Thymus (tissue), 14 donors: ENCODE measurements around the gene ZNF845. TPM values are rescaled to one million over a fixed set of nuclear protein-coding genes. Genes with fewer than 3 reads are reported as not detected.
A peak's percentile ranks its signal among the peaks of the same experiment; 100 is the strongest.
"Not testable (repeated sequence)": the region's sequence is repeated elsewhere in the genome, so short reads cannot be mapped to it uniquely, and the experiment has no call there.

Experiments
- DNase-seq, 9 donors: peaks; one replicate each; pipeline ENCODE4 v3.0.0-alpha.2; 2013; ENCODE audit warnings: low spot score in 9 of 9, low read depth in 6 of 9, missing footprints in 1 of 9
- H3K27ac ChIP-seq, 2 donors: one replicate each; pipeline ENCODE4 v1.5.1; 2013; ENCODE audit warnings: control low read depth in 1 of 2, low read depth in 1 of 2, low read length in 1 of 2, mild to moderate bottlenecking in 1 of 2, moderate library complexity in 1 of 2
- H3K27me3 ChIP-seq, 2 donors: one replicate each; pipeline ENCODE4 v1.5.1; 2013; ENCODE audit warnings: low read length in 1 of 2; ENCODE audit not compliant: control insufficient read depth in 2 of 2, insufficient read depth in 1 of 2
- H3K36me3 ChIP-seq, 2 donors: one replicate each; pipeline ENCODE4 v1.5.1; 2013; ENCODE audit warnings: low read length in 1 of 2, mild to moderate bottlenecking in 1 of 2, moderate library complexity in 1 of 2; ENCODE audit not compliant: control insufficient read depth in 2 of 2, insufficient read depth in 2 of 2
- H3K4me1 ChIP-seq, 2 donors: one replicate each; pipeline ENCODE4 v1.5.1; 2013; ENCODE audit warnings: low read length in 2 of 2; ENCODE audit not compliant: control insufficient read depth in 2 of 2, insufficient read depth in 2 of 2
- H3K4me3 ChIP-seq, 2 donors: one replicate each; pipeline ENCODE4 v1.5.1; 2013; ENCODE audit warnings: low read length in 2 of 2, control low read depth in 1 of 2, mild to moderate bottlenecking in 1 of 2
- H3K9me3 ChIP-seq, 2 donors: one replicate each; pipeline ENCODE4 v1.5.1; 2013; ENCODE audit warnings: low read length in 1 of 2, mild to moderate bottlenecking in 1 of 2; ENCODE audit not compliant: control insufficient read depth in 2 of 2, insufficient read depth in 1 of 2
- WGBS: extraction: QIAGEN DNeasy Blood & Tissue Kit; methylation state at CpG from one replicate; pipeline ENCODE4 v1.1.7; 2013; 5-methylcytosine and 5-hydroxymethylcytosine counted together
- long read RNA-seq, 10 donors: transcript quantifications; one replicate each; lab custom pipeline, GENCODE V29; 2026
- polyA plus RNA-seq: library from polyadenylated mRNA; stranded (reverse); fragments of 200-250 nt; gene quantifications from one replicate; pipeline ENCODE4 v1.2.3, GENCODE V29; 2013
- total RNA-seq: library from RNA; stranded (reverse); fragments of 120-200 nt; gene quantifications from one replicate; pipeline ENCODE4 v1.2.4, GENCODE V29; 2013
- donor health status: healthy.

ZNF845 gene
- total RNA-seq (10.5 TPM), polyA plus RNA-seq (5.7 TPM)
- long read RNA-seq, donor 1 = 0 reads
- long read RNA-seq, donor 2, full-length matches to known transcripts = 1 of 1 reads
- long read RNA-seq, donor 2, partial matches to known transcripts = 0 of 1 reads
- long read RNA-seq, donor 2, other reads (novel, unspliced or antisense) = 0 of 1 reads
- long read RNA-seq, donor 3, full-length matches to known transcripts = 1 of 1 reads
- long read RNA-seq, donor 3, partial matches to known transcripts = 0 of 1 reads
- long read RNA-seq, donor 3, other reads (novel, unspliced or antisense) = 0 of 1 reads
- long read RNA-seq, donor 4, full-length matches to known transcripts = 1 of 1 reads
- long read RNA-seq, donor 4, partial matches to known transcripts = 0 of 1 reads
- long read RNA-seq, donor 4, other reads (novel, unspliced or antisense) = 0 of 1 reads
- long read RNA-seq, donor 5, full-length matches to known transcripts = 1 of 1 reads
- long read RNA-seq, donor 5, partial matches to known transcripts = 0 of 1 reads
- long read RNA-seq, donor 5, other reads (novel, unspliced or antisense) = 0 of 1 reads
- long read RNA-seq, donor 6 = 0 reads
- long read RNA-seq, donor 7, full-length matches to known transcripts = 1 of 1 reads
- long read RNA-seq, donor 7, partial matches to known transcripts = 0 of 1 reads
- long read RNA-seq, donor 7, other reads (novel, unspliced or antisense) = 0 of 1 reads
- long read RNA-seq, donor 8 = 0 reads
- long read RNA-seq, donor 9, full-length matches to known transcripts = 1 of 1 reads
- long read RNA-seq, donor 9, partial matches to known transcripts = 0 of 1 reads
- long read RNA-seq, donor 9, other reads (novel, unspliced or antisense) = 0 of 1 reads
- long read RNA-seq, donor 10, full-length matches to known transcripts = 2 of 2 reads
- long read RNA-seq, donor 10, partial matches to known transcripts = 0 of 2 reads
- long read RNA-seq, donor 10, other reads (novel, unspliced or antisense) = 0 of 2 reads

DNA sequence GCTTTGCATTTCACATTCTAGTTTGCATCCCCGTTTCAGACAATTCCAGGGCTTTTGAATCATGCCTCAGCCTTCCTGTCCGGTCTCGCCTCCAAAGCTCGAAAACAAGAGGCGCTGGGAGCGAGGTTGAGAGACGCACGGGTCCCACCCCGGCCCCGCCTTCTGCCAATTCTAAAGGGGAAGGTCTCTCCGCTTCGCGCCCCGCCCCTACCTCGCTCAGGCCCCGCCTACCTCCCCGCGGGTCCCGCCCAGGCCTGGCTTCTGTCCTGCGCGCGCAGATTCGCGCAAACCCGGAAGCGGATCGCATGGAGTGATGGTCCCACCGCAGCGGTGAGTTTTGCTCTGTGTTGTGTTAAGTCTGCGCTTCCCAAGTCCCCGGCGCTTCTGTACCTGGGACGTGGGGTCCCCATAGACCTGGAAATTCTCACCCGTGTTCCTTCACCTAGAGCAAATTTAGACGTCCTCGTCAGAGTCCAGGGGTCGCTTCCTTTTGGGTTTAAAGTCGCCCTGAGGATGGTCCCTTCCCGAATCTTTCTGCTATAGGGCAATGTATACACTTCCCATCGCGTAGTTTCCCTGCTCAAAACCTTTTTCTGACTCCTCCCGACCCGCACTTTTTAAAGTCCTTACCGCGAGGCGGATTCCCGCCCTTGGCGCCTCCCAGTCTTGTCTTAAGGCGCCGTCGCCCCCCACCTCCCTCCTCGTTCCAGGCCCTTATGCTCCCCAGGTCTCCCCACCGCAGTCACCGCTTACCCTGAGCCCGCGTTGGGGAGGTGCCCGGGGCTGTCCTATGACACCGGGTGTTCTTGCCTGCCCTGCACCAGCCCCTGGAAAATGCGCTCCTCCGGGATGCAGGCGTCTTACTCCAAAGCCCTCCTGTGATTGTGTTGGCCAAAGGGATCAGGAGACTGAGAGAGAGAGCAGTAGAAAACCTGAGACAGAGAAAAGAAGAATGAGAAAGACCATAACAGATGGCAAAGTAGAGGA, at the start of gene ZNF845:
Gene ZNF845 (plus strand): TSS at position 287 of the 987 bp plus-strand sequence. CDS start 7,559 bp downstream, outside the sequence.
- peak within 1 kb of the TSS; percentile 67 to 79 for H3K27ac ChIP-seq

DNA sequence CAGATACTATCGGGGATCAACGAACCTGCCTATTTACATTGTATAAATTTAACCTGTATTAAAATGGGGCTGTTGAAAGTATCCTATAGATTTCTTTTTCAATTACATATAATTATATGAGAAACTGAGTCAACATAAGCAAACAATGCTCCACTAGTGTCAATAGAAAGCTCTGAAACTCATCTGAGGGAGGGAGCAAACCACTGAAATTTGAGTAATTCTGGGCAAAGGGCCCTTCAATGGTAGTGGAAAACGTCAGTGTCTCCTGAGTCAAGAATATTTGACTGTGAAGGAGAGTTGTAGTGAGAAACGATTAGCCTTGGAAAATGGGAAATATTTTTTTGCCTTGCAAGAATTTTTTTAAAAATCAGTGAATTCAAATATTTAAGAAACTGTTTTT, 48.5 kb upstream of the ZNF845 start:
- H3K27me3 ChIP-seq = no peaks in the 10 kb centered on the region
- H3K9me3 ChIP-seq = peaks cover 0 to 7% of the 10 kb centered on the region in 2 donors
- no peak overlapping the region for H3K27ac ChIP-seq
- H3K4me3 ChIP-seq = no peak overlapping the region
- 84% methylated on average over 4 of the region's 4 CpGs for WGBS
- no peaks in the 10 kb centered on the region for H3K4me1 ChIP-seq
- no peaks in the 10 kb centered on the region for H3K36me3 ChIP-seq
- no peak for DNase-seq

More for the DNA sequence above, at the start of gene ZNF845:
- DNase-seq = peak; percentile 65 to 94 (median 81)
- Histone ChIP-seq H3K9me3 (peaks cover 5 to 21% of the 10 kb centered on the region in 2 donors), H3K27me3 (no peaks in the 10 kb centered on the region), H3K4me3 (peak within 1 kb of the TSS; percentile 72 to 74), H3K36me3 (peaks cover 0 to 15% of the 10 kb centered on the region in 2 donors), H3K4me1 (no peaks in the 10 kb centered on the region)
- under 1% methylated on average over 61 of the region's 61 CpGs for WGBS

DNA sequence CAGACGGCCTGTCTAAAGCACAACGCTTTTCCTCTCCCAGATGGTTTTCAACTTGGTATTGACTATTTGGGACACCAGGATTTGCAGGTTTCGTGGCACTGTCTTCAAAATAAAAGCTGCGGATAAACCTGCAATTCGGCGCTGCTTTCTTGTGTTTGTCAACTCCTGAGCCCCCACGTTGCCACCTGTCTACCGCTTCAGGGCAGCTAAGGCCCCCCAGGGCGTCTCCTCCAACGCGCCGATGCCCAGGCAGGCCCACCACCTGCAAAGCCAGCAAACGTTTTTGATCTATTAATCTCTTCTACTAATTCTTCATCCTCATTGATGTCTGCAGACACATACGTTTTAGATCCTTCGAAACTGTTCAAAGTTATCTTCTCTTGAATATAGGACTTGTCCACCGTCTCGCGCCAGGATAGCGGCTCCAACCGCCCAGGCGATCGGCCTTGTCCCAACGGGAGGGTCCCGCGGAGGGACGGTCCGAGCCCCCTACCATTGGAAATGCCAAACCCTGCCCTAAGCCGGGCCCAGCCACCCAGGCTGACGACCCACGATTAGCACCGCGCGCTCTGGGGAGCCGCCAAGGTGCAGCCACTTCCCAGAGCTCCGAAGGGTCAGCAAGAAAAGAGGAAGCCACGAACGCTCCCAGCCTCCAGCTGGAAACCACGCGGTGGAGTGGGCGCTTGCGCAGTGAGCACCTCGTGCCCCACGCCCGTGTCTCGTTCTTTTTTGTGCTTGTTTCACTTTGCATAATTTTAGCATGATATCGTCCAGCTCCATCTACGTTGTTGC, 42.6 kb upstream of the ZNF845 start:
- Histone ChIP-seq H3K36me3 (no peaks in the 10 kb centered on the region), H3K4me3 (no peak overlapping the region), H3K27ac (no peak overlapping the region), H3K4me1 (no peaks in the 10 kb centered on the region), H3K27me3 (no peaks in the 10 kb centered on the region), H3K9me3 (peaks cover 6 to 21% of the 10 kb centered on the region in 2 donors)
- DNase-seq = no peak
- WGBS = 94% methylated on average over 47 of the region's 47 CpGs

DNA sequence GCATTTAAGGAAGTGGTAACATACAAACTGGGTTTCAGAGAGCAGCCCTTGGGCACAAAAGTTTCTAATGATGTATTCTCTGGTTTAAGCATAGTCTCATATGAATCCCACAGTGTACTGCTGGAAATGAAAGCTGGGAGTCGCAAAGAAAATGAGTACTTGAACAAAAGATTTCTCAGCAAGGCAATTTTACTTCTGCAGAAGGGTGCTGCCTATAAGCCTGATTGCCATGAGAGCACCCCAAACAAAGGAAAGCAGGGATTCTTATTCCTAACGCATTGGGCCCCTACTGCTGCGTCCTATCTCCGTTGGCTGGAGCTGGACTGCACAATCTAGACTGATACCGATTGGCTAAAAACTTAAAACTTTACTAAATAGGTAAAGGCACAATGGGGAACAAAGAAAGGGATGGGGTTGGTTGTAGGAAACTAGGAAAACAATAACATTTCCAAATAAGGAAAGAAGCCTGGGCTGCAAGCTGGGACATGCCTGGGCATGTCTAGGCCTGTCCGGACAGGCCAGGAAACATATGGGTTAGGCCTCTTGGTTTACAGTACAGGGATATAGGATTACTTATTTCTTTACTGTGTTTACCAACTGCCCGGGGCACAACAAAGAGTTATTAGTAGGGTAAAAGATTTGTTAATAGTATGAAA, 38.6 kb upstream of the ZNF845 start:
- no peaks in the 10 kb centered on the region for H3K4me1 ChIP-seq
- H3K4me3 ChIP-seq = no peak overlapping the region
- no peak for DNase-seq
- WGBS = 85% methylated on average over 7 of the region's 7 CpGs
- H3K9me3 ChIP-seq = peaks cover 6 to 26% of the 10 kb centered on the region in 2 donors
- H3K27me3 ChIP-seq = no peaks in the 10 kb centered on the region
- no peak overlapping the region for H3K27ac ChIP-seq
- no peaks in the 10 kb centered on the region for H3K36me3 ChIP-seq

DNA sequence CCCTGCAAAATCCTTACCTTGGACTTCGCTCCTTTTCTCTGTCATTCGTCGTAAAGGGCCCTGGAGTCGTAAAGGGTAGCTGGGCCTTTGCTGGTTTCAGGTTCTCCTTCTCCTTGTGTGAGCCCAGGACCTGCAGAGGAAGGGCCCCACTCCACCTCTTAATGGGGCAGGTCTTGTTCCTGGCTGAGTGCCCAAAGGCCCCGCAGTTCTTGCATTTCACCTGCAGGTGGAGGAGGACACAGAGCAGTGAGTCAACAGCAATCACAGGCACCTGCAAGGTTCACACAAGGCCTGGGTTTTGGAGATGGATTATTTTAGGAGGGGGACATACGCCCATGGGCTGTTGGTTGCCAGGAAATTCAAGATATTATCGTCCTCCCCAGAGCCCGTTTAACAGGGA, 32.2 kb upstream of the ZNF845 start:
- not testable (repeated sequence) for DNase-seq
- 72% methylated on average over 2 of the region's 8 CpGs for WGBS

DNA sequence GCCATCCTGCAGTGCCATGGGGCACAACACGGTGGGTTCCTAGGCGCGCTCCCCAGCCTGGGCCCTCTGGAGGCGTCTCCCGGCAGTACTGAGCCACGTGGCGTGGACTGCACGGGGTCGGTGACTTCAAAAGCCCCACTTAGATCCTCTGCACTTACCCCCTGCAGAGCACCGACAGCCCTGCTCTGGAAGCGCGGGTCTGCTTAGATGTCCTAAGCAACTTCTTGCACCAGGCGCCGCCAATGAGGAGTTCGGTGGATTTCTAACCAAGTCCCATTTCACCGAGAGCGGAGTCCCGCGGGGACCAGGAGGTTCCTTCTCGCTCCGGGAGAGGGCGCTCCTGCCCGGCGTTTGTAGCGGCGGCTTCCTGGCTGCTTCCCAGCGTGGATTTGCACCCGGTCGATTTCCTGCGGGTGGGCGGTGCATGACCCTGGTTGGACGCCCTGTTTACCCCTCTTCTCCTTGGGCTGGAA, 25.2 kb upstream of the ZNF845 start:
- no peak for DNase-seq
- 8% methylated on average over 32 of the region's 32 CpGs for WGBS
- Histone ChIP-seq H3K9me3 (peaks cover 5 to 20% of the 10 kb centered on the region in 2 donors), H3K4me3 (no peak overlapping the region), H3K4me1 (no peaks in the 10 kb centered on the region), H3K27me3 (no peaks in the 10 kb centered on the region), H3K36me3 (no peaks in the 10 kb centered on the region), H3K27ac (no peak overlapping the region)

More for the DNA sequence above, 32.2 kb upstream of the ZNF845 start:
- not testable (repeated sequence) for H3K36me3 ChIP-seq, H3K4me1 ChIP-seq, H3K27ac ChIP-seq, H3K4me3 ChIP-seq, H3K9me3 ChIP-seq, H3K27me3 ChIP-seq

DNA sequence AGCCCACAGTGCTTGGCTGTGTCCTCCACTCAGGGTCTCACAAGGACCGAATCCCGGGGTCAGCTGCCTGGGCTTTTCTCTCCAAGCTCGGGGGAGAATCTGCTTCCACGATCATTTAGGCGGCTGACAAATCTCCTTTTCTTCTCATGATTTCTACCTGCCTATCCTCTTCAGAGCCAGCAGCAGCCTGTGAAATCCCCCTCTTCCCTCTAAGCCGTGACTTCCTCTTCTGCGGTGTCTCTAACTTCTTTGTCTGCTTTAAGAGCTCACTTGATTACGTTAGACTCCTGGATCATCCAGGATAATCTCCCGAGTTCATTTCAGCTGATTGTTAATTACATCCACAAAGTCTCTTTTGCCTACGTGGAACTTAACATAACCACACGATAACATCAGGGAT, 22.5 kb upstream of the ZNF845 start:
- no peaks in the 10 kb centered on the region for H3K4me1 ChIP-seq
- no peaks in the 10 kb centered on the region for H3K27me3 ChIP-seq
- H3K4me3 ChIP-seq = no peak overlapping the region
- 35% methylated on average over 11 of the region's 11 CpGs for WGBS
- H3K9me3 ChIP-seq = peaks cover 5 to 20% of the 10 kb centered on the region in 2 donors
- H3K27ac ChIP-seq = no peak overlapping the region
- H3K36me3 ChIP-seq = no peaks in the 10 kb centered on the region
- no peak for DNase-seq
